Measurements from ENCODE around the gene LSM2.
"Not testable (repeated sequence)": the region's sequence is repeated elsewhere in the genome, so short reads cannot be mapped to it uniquely, and the experiment has no call there.

LSM2 gene

DNA sequence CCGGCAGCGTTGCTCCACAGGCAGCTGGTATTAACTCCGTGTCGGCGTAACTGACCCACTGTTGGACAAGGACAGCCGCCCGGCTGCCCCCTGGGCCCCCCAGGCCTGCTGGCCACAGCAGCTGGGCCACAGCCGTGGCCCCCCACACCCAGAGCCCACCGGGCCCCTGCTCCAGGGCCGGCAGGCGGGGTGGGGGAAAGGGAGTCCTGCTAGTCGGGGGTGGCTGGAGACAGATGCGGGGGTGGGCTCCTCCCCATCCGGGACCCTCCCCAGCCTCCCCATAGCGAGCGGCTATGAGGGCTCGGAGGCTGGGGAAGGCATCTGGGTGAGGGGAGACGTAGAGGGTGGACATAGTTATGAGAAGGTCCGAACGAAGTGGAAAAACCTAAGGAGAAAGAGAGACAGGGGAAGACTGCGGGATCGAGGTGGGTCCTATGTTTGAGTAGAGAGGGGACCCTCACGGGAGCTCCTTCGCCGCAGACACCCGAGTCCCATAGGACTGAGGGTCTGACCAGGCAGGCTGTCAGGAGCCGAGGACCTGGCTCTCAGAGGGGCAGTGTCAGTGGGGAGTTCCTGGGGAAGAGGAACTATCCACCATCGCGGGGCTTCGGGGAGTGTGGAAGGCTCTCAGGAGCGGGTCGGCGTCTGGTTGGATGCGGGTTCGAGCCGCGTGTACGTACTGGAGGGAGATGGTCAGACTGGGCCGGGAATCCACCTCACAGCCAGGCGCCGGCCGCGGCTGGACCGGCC is 11.7 kb downstream of the LSM2 start:
- Histone ChIP-seq H3K4me3 (ENCODE audit: low read depth, low read length) (peak overlapping the region; percentile 99), H3K9me3 (ENCODE audit: control insufficient read depth, insufficient read depth, low read depth, low read length) (no peaks in the 10 kb centered on the region), H3K27ac (ENCODE audit: low read depth, low read length) (peak overlapping the region; percentile 95), H3K36me3 (ENCODE audit: control insufficient read depth, insufficient read depth, low read length) (peaks cover 42% of the 10 kb centered on the region), H3K4me1 (ENCODE audit: control insufficient read depth, insufficient read depth, low read length) (0 out of 2 replicates have a peak, but pooled peaks cover 6% of the 10 kb centered on the region), H3K27me3 (ENCODE audit: control insufficient read depth, insufficient read depth, low read length) (no peaks in the 10 kb centered on the region), H3K9ac (ENCODE audit: low read length) (peak overlapping the region; percentile 99)

GRCh38 chr6:31794294-31794865 is 12.4 kb downstream of the LSM2 start:
- Histone ChIP-seq H3K36me3 (ENCODE audit: control insufficient read depth, insufficient read depth, low read length) (peaks cover 45% of the 10 kb centered on the region), H3K27me3 (ENCODE audit: control insufficient read depth, insufficient read depth, low read length) (no peaks in the 10 kb centered on the region), H3K9me3 (ENCODE audit: control insufficient read depth, insufficient read depth, low read depth, low read length) (no peaks in the 10 kb centered on the region), H3K4me1 (ENCODE audit: control insufficient read depth, insufficient read depth, low read length) (0 out of 2 replicates have a peak, but pooled peaks cover 6% of the 10 kb centered on the region), H3K9ac (ENCODE audit: low read length) (peak overlapping the region; percentile 99), H3K27ac (ENCODE audit: low read depth, low read length) (peak overlapping the region; percentile 95; the same call in 1 of the 2 replicates), H3K4me3 (ENCODE audit: low read depth, low read length) (peak overlapping the region; percentile 99)

DNA sequence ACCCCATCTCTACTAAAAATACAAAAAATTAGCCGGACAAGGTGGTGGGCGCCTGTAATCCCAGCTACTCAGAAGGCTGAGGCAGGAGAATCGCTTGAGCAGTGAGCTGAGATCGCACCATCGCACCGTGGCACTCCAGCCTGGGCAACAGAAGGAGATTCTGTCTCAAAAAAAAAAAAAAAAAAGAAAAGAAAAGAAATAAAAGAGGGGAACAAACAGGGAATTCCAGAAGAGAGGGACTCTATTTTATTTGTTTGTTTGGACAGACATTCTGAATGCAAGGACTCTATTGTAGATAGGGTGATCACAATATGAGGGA is 12.9 kb downstream of the LSM2 start:
- H3K27me3 ChIP-seq (ENCODE audit: control insufficient read depth, insufficient read depth, low read length); H3K27ac ChIP-seq (ENCODE audit: low read depth, low read length); H3K9me3 ChIP-seq (ENCODE audit: control insufficient read depth, insufficient read depth, low read depth, low read length); H3K4me1 ChIP-seq (ENCODE audit: control insufficient read depth, insufficient read depth, low read length): not testable (repeated sequence)
- Histone ChIP-seq H3K9ac (ENCODE audit: low read length) (peak overlapping the region; percentile 99), H3K36me3 (ENCODE audit: control insufficient read depth, insufficient read depth, low read length) (peaks cover 49% of the 10 kb centered on the region), H3K4me3 (ENCODE audit: low read depth, low read length) (peak overlapping the region; percentile 99)

GRCh38 chr6:31792761-31793171 is 14.0 kb downstream of the LSM2 start:
- Histone ChIP-seq H3K4me3 (ENCODE audit: low read depth, low read length) (no peak overlapping the region), H3K27me3 (ENCODE audit: control insufficient read depth, insufficient read depth, low read length) (no peaks in the 10 kb centered on the region), H3K9me3 (ENCODE audit: control insufficient read depth, insufficient read depth, low read depth, low read length) (no peaks in the 10 kb centered on the region), H3K27ac (ENCODE audit: low read depth, low read length) (no peak overlapping the region), H3K4me1 (ENCODE audit: control insufficient read depth, insufficient read depth, low read length) (0 out of 2 replicates have a peak, but pooled peaks cover 6% of the 10 kb centered on the region), H3K9ac (ENCODE audit: low read length) (no peak overlapping the region), H3K36me3 (ENCODE audit: control insufficient read depth, insufficient read depth, low read length) (peaks cover 43% of the 10 kb centered on the region)

GRCh38 chr6:31792090-31792374 is 14.7 kb downstream of the LSM2 start:
- Histone ChIP-seq H3K9me3 (ENCODE audit: control insufficient read depth, insufficient read depth, low read depth, low read length) (no peaks in the 10 kb centered on the region), H3K27ac (ENCODE audit: low read depth, low read length) (no peak overlapping the region), H3K9ac (ENCODE audit: low read length) (no peak overlapping the region), H3K27me3 (ENCODE audit: control insufficient read depth, insufficient read depth, low read length) (no peaks in the 10 kb centered on the region), H3K4me1 (ENCODE audit: control insufficient read depth, insufficient read depth, low read length) (0 out of 2 replicates have a peak, but pooled peaks cover 6% of the 10 kb centered on the region), H3K36me3 (ENCODE audit: control insufficient read depth, insufficient read depth, low read length) (peaks cover 40% of the 10 kb centered on the region), H3K4me3 (ENCODE audit: low read depth, low read length) (no peak overlapping the region)

DNA sequence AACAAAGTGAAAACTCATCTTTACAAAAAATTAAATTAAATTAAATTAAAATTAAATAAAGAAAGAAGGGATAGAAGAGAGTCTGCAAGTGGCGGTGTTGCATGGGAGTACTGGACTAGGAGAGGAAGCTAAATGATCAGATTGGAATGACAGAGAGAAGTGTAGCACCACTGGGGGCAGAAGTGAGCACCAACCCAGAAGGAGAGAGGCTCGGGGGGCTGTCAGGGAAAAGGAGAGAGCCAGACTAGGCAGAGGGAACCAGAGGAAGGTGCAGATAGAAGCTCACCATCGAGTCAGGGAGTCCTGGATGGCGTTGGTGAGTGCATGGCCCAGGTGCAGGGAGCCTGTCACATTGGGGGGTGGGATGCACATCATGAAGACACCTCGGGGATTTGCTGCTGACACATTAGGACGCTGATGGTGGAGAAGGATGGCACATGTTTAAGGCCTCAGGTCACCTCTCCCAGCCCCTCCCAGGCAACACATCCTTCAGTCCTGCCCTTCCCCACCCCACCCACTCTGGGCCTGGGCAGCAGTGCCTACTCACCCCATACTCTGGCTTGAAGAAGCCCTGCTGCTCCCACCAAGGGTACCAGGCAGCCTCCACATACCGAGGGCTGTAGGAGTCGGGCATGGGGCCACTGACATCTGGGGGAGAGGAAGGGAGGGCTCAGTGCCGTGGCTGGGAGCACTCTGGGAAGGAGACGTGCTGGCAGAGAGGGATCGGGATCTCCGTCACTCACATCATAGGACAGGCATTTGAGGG is 15.3 kb downstream of the LSM2 start:
- Histone ChIP-seq H3K27ac (ENCODE audit: low read depth, low read length) (no peak overlapping the region), H3K9me3 (ENCODE audit: control insufficient read depth, insufficient read depth, low read depth, low read length) (no peaks in the 10 kb centered on the region), H3K4me3 (ENCODE audit: low read depth, low read length) (no peak overlapping the region), H3K9ac (ENCODE audit: low read length) (no peak overlapping the region), H3K27me3 (ENCODE audit: control insufficient read depth, insufficient read depth, low read length) (no peaks in the 10 kb centered on the region), H3K4me1 (ENCODE audit: control insufficient read depth, insufficient read depth, low read length) (0 out of 2 replicates have a peak, but pooled peaks cover 6% of the 10 kb centered on the region), H3K36me3 (ENCODE audit: control insufficient read depth, insufficient read depth, low read length) (peaks cover 36% of the 10 kb centered on the region)

GRCh38 chr6:31785475-31785874 is 21.3 kb downstream of the LSM2 start:
- Histone ChIP-seq H3K9me3 (ENCODE audit: control insufficient read depth, insufficient read depth, low read depth, low read length) (no peaks in the 10 kb centered on the region), H3K27me3 (ENCODE audit: control insufficient read depth, insufficient read depth, low read length) (no peaks in the 10 kb centered on the region), H3K9ac (ENCODE audit: low read length) (no peak overlapping the region), H3K36me3 (ENCODE audit: control insufficient read depth, insufficient read depth, low read length) (peaks cover 68% of the 10 kb centered on the region), H3K27ac (ENCODE audit: low read depth, low read length) (no peak overlapping the region), H3K4me3 (ENCODE audit: low read depth, low read length) (no peak overlapping the region), H3K4me1 (ENCODE audit: control insufficient read depth, insufficient read depth, low read length) (no peaks in the 10 kb centered on the region)

- Histone ChIP-seq H3K27ac (ENCODE audit: low read depth, low read length) (no peak overlapping the region), H3K9me3 (ENCODE audit: control insufficient read depth, insufficient read depth, low read depth, low read length) (no peaks in the 10 kb centered on the region), H3K9ac (ENCODE audit: low read length) (no peak overlapping the region), H3K36me3 (ENCODE audit: control insufficient read depth, insufficient read depth, low read length) (peaks cover 74% of the 10 kb centered on the region), H3K4me3 (ENCODE audit: low read depth, low read length) (no peak overlapping the region), H3K4me1 (ENCODE audit: control insufficient read depth, insufficient read depth, low read length) (no peaks in the 10 kb centered on the region), H3K27me3 (ENCODE audit: control insufficient read depth, insufficient read depth, low read length) (no peaks in the 10 kb centered on the region)
Observed at GRCh38 chr6:31784098-31784925, 22.5 kb downstream of the LSM2 start.

DNA sequence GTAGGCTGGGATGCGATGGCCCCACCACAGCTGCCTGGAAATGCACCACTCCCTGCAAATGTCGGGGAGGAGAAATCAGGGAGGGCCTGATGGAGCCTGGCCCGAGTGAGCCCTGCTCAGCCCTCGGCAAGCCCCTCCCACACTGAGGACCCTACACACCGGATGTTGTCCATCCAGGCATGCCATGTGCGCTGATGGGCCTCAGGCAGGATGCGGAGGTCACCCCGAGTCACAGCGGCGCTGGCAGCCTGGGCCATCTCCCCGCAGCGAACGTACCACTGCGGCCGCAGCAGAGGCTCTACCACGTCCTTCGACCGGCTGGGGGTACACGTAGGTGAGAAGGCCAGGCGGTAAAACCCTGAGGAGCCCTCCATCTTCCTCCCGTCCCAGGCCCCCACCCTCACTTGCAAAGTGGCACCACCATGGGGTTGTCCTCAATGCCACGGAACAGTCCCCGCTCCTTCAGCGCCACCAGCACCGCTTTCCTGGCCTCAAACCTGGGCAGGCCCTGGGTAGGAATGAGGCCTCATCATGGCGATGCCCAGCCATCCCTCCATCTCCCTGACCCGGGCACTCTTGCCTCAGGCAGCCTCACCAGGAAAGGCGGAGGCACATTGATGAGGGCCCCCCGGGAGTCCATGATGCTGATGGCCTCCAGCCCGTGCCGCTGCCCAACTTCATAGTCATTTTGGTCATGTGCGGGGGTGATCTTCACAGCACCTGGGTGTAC is 24.5 kb downstream of the LSM2 start:
- Histone ChIP-seq H3K9ac (ENCODE audit: low read length) (no peak overlapping the region), H3K9me3 (ENCODE audit: control insufficient read depth, insufficient read depth, low read depth, low read length) (no peaks in the 10 kb centered on the region), H3K27ac (ENCODE audit: low read depth, low read length) (no peak overlapping the region), H3K27me3 (ENCODE audit: control insufficient read depth, insufficient read depth, low read length) (no peaks in the 10 kb centered on the region), H3K4me1 (ENCODE audit: control insufficient read depth, insufficient read depth, low read length) (peaks cover 2% of the 10 kb centered on the region; the same call in 1 of the 2 replicates), H3K4me3 (ENCODE audit: low read depth, low read length) (no peak overlapping the region), H3K36me3 (ENCODE audit: control insufficient read depth, insufficient read depth, low read length) (peaks cover 89% of the 10 kb centered on the region)
